Left renal cortex interstitium (tissue), 4 donors: Measurements from ENCODE around the gene GLT6D1. TPM values are rescaled to one million over a fixed set of nuclear protein-coding genes. Genes with fewer than 3 reads are reported as not detected.

ENCODE experiments used
- DNase-seq, 4 donors: peaks; one replicate each; pipeline ENCODE4 v3.0.0-alpha.2; 2013; ENCODE audit warnings: low read depth in 4 of 4, low spot score in 2 of 4, missing footprints in 1 of 4
- polyA plus RNA-seq, 4 donors: library from polyadenylated mRNA; unstranded; fragments of 120-200 nt; gene quantifications; one replicate each; pipeline ENCODE4 v1.2.1, GENCODE V29; 2013; ENCODE audit not compliant: insufficient read length in 4 of 4

Gene GLT6D1
- polyA plus RNA-seq, 4 donors, result not detected

GRCh38 chr9:135610290-135611141 is 28.8 kb downstream of the GLT6D1 start:
- DNase-seq, result no peak

GRCh38 chr9:135609366-135609955 is 29.9 kb downstream of the GLT6D1 start:
- no peak for DNase-seq

- no peak for DNase-seq
These were observed 30.4 kb downstream of the GLT6D1 start for GRCh38 chr9:135608999-135609317.

- no peak for DNase-seq
These were observed 30.9 kb downstream of the GLT6D1 start for GRCh38 chr9:135608294-135608998.

DNA sequence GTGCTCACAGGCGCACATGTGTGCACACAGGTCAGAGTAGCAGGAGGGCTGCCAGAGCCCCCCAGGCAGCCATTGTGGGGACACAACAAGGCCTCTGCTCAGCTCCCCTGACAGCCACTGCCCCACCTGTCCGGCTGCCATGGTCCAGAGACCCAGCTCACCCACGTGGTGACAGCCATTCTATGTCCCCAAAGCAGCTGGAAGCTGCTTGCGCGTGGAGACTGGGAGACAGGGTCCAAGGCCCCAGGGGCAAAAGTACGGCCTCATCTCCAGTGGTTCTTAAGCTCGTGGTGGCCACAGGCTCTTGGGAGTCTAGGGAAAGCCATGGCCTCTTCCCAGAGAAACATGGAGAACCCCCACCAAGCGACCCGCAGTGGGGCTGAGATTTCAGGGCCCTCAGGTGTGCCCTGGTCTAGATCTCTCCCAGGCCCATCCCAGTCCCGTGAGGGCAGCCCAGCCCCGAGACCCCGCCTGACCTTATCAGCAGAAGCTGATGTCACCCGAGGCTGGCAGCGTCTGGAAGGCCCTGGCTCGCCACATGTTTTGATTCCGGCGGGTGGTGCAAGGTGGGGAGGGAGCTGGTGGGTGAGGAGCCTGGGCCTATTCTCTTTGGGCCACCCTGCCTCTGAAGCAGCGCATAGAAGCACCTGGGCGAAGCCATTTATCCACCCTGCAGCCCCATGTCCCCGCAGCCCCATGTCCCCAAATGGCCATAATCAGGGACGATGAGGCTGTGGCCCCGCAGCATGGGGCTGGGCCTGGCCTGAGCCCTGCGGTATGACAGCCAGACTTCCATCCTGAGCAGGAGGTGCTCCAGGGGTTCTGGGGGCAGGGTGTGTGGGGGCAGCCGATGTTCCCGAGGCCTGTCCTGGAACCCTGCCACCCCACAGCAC is 31.7 kb downstream of the GLT6D1 start:
- no peak for DNase-seq

- no peak for DNase-seq
These were observed 32.5 kb downstream of the GLT6D1 start for GRCh38 chr9:135606885-135607259.

DNA sequence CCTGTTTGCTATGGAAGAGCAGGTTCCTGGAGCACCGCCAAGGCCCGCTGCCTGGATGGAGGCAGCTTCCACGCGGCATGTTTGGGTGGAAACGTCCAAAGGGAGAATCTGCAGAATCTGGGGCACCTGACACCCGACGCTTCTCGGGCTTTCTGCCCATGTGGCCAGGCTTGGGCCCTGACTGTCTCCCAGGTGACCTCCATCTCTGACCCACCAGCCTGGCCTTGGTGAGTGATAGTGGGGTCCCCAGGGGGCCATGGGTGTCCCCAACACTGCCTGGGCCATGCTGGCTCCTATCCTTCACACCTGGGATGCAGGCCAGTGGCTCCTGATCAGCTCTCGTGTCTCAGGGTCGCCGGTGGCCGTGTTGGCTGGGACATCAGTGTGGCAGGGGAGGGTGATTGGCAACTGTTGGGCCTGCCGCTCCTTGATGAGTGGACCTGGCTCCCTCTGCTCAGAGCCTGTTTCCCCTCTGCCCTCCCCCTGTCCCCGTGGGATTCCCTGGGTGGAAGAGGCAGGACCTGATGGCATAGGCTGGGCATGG is 34.0 kb downstream of the GLT6D1 start:
- DNase-seq, result peak in 1 of 4 donors; percentile 13

DNA sequence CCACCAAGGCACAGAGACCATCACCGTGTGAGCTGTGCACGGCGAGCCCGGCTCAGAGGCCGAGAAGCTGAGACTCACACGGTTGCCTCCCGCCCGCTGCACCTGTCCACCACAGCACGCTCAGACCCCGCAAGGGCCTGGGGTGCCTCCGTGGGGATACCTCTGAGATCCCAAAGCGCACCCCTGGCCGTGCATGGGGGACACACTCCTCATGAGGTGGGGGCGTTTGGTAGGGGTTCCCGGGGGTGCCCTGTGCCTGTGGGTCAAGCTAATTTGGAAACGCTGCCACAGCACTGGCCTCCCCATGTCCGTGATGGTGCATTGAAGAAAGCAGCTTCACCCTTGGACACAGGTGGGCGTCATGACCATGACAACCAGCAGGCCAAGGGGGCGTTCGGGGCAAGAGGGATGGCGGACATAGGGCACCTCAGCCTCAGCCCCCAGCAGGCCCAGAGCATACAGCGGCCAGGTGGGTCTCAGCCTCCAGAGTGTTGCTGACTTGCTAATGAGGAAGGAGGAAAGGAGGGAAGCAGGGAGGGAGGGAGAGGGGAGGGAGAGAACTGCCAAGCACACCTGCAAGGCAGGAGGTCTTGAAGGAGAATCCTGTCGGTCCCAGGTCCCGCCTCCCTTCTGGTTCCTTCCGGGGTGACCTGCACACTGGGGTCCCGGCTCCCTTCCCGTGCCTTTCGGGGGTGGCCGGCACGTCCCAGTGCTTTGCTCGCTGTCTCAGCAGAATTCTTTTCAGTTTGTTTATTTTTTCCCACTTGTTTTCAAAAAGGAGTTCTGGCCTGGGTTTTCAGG is 34.7 kb downstream of the GLT6D1 start:
- no peak for DNase-seq

- DNase-seq, result no peak
These were observed 36.4 kb downstream of the GLT6D1 start for GRCh38 chr9:135602789-135603481.

- no peak for DNase-seq
These were observed 37.4 kb downstream of the GLT6D1 start for GRCh38 chr9:135601988-135602387.

- DNase-seq, result no peak
These were observed 39.0 kb downstream of the GLT6D1 start for GRCh38 chr9:135600296-135600817.

DNA sequence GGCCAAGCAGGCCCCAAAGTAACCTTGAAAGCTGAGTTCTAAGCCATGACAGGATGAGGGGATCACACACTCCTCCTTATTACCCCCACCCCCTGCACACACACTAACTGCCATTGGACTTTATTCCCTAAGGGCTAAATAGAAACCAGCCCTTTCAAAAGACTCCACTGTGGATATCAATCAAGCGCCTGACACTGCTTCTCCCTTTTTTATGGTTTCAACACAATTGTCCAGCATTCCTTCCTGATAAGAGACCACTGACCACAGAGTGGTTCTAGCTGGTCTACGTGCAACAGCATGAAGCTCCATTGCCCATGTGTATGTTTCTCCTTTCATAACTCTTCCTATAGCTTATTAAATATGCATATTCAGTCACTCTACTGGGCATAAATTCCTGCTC is 43.1 kb downstream of the GLT6D1 start:
- no peak for DNase-seq

DNA sequence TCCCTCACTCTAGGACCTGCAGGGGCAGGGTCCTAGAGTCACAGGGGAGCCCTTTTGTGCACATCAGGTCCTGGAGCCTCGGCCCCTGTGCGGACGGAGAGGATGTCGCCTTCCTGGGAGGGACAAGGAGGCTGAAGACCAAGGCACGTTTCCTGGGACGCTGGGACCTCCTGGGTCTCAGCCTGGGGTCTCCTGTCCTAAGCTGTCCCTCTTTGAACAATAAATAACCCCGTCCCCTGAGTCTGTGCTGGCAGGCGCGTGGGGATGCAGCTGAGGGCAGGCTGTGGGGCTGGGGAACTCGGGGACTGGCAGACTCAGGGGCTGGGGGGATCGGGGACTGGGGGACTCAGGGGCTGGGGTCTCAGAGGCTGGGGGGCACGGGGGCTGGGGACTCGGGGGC is 46.7 kb downstream of the GLT6D1 start:
- DNase-seq, result no peak

GRCh38 chr9:135592331-135592590 is 47.1 kb downstream of the GLT6D1 start:
- DNase-seq, result no peak

DNA sequence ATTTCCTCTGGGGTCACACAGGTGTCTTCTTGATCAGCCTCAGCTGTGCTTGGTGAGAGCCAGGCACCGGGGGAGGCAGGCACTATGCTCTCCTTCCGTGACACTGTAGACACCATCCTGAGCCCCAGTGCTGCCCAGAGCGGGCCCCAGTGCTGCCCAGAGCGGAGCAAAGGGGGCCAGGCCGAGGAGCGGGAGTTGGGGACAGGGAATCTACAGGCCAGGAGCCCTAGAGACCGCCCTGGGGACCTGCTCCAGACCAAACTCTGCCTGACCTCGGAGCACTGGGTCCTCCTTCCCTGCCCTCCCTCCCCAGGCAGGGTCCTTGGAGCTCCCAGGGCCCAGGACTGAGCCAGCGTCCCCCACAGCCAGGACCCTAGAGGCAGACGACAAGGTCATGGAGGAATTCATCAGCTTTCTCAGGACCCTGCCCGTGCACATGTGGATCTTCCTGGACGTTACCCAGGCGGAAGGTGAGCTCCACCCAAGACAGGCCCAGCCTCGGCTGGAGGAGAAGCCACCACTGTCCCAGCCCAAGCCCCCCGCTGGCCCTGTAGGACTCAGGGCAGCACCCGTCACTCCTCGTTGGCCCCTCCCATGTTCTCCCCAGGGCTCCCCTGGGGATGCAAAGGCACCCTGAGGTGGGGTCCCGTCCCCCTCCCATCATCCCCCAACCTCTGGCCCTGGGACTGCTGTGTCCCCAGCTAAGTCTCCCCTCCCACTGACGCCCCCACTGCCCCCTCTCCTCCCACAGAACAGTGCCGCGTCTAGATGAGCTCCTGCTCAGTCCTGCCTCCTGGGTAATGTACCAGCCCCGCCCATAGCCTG is 47.6 kb downstream of the GLT6D1 start:
- DNase-seq, result no peak

GRCh38 chr9:135590486-135591079 is 48.8 kb downstream of the GLT6D1 start:
- DNase-seq, result no peak

GRCh38 chr9:135589596-135590485 is 49.5 kb downstream of the GLT6D1 start:
- DNase-seq, result no peak
